Mammary epithelial cell (primary cell): ENCODE data around the gene RBM45.
A peak's percentile ranks its signal among the peaks of the same experiment; 100 is the strongest.

Experiments
- CTCF ChIP-seq, 2 donors: IDR thresholded peaks in 1 of 2; conservative IDR thresholded peaks in 1 of 2; 2 replicates each; pipeline ENCODE4 v1.5.1; 2011 to 2012; ENCODE audit warnings: inconsistent platforms in 2 of 2, low read length in 2 of 2, mild to moderate bottlenecking in 2 of 2, control low read depth in 1 of 2, low read depth in 1 of 2; ENCODE audit not compliant: insufficient read depth in 1 of 2; ENCODE audit errors: extremely low read depth in 1 of 2
- EZH2 ChIP-seq: IDR thresholded peaks from 2 replicates; pipeline ENCODE4 v1.6.1; 2012; ENCODE audit warnings: low read length, inconsistent platforms, borderline replicate concordance

DNA sequence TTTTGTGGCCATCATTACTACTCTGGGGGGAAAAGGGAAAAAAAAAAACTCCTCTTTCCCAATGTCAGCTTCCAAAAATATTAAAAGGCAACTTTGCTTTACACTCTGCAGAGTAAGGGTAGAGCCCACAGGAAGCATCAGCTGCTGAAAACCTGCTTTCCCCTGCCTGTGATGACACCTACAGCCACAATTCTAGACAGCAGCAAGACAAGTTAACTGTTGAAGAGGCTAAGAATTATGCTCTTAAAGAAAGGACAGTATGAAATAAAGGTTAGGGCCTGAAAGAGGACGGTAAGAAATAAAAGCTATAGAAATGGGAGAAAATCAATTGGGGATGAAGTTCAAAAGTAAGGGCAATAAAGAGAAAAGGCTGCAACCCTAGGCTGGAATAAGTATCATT lies 42.7 kb upstream of the RBM45 start:
- peak in 1 of 2 donors; percentile 21 for TF ChIP-seq CTCF (conservative IDR thresholded peaks at IDR 0.05 in 1 of 2, IDR thresholded peaks at IDR 0.05 in 1 of 2; ENCODE audit: extremely low read depth in 1 of 2, insufficient read depth in 1 of 2, low read depth in 1 of 2, low read length in 2 of 2)
- no peak for TF ChIP-seq EZH2
